Activated naive CD8-positive, alpha-beta T cell treated with anti-CD3 and anti-CD28 coated beads, Interleukin-2, amount 50 U/mL, for 24 hours (primary cell): ENCODE data around the gene PGPEP1.
"Not testable (repeated sequence)": the region's sequence is repeated elsewhere in the genome, so short reads cannot be mapped to it uniquely, and the experiment has no call there.

Experiments used
- ATAC-seq: fragments of 150-1000 bp; cut with Tn5 transposase; one replicate; pipeline ENCODE4 v1.10.0; 2021
- DNase-seq: peaks from one replicate; pipeline ENCODE4 v3.0.0; 2021
- H3K27ac Mint-ChIP-seq: one replicate; pipeline ENCODE4 v1.8.0; 2021; ENCODE audit warnings: mild to moderate bottlenecking, mixed read lengths
- H3K27me3 Mint-ChIP-seq: one replicate; pipeline ENCODE4 v1.8.0; 2021; ENCODE audit warnings: mixed read lengths
- H3K36me3 Mint-ChIP-seq: one replicate; pipeline ENCODE4 v1.8.0; 2021; ENCODE audit warnings: low read depth, mixed read lengths
- H3K4me1 Mint-ChIP-seq: one replicate; pipeline ENCODE4 v1.8.0; 2021; ENCODE audit warnings: mixed read lengths
- H3K4me3 Mint-ChIP-seq: one replicate; pipeline ENCODE4 v1.8.0; 2021; ENCODE audit warnings: mild to moderate bottlenecking, moderate library complexity, mixed read lengths
- H3K9me3 Mint-ChIP-seq: one replicate; pipeline ENCODE4 v1.8.0; 2021; ENCODE audit warnings: mixed read lengths

PGPEP1 gene

GRCh38 chr19:18317961-18318800 lies 22.2 kb upstream of the PGPEP1 start:
- Mint-ChIP-seq H3K36me3 (peaks cover 57% of the 10 kb centered on the region), H3K27ac (peak overlapping the region; percentile 88), H3K9me3 (no peaks in the 10 kb centered on the region), H3K27me3 (no peaks in the 10 kb centered on the region), H3K4me1 (peaks cover 69% of the 10 kb centered on the region), H3K4me3 (peak overlapping the region; percentile 89)
- ATAC-seq (peak; percentile 24), DNase-seq (peak; percentile 58)

DNA sequence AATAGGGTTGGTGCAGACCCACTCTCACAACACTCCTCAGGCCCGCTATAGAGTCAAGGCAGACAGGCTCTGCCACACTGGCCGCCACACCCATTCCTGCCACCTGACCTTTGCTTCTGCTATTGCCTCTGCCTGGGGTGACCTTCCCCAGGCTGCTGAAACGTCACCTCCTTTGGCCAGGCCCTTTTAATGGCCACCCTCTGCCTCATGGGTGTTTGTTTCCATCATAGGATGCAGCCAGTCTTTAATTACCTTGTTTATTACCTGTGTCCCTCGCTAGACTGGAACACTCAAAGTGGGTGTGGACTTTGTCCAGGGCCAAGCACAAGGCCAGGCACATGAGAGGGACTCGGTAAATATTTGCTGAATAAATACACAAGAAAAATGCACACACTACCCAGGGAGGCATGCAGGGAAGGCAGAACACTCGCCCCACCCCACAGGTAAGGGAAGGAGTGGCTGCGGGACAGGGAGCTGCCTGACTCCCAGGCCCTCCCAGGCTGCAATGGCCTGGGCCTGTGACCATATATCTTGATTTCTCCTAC lies 20.7 kb upstream of the PGPEP1 start:
- ATAC-seq (no peak), DNase-seq (no peak)
- Mint-ChIP-seq H3K9me3 (no peaks in the 10 kb centered on the region), H3K4me3 (peak overlapping the region; percentile 89), H3K36me3 (peaks cover 48% of the 10 kb centered on the region), H3K4me1 (peaks cover 78% of the 10 kb centered on the region), H3K27me3 (no peaks in the 10 kb centered on the region), H3K27ac (peak overlapping the region; percentile 93)

GRCh38 chr19:18320865-18321733 lies 19.3 kb upstream of the PGPEP1 start:
- Mint-ChIP-seq H3K36me3 (peaks cover 38% of the 10 kb centered on the region), H3K27ac (peak overlapping the region; percentile 93), H3K9me3 (no peaks in the 10 kb centered on the region), H3K4me1 (peaks cover 70% of the 10 kb centered on the region), H3K4me3 (peak overlapping the region; percentile 89), H3K27me3 (no peaks in the 10 kb centered on the region)
- DNase-seq = no peak
- no peak for ATAC-seq

DNA sequence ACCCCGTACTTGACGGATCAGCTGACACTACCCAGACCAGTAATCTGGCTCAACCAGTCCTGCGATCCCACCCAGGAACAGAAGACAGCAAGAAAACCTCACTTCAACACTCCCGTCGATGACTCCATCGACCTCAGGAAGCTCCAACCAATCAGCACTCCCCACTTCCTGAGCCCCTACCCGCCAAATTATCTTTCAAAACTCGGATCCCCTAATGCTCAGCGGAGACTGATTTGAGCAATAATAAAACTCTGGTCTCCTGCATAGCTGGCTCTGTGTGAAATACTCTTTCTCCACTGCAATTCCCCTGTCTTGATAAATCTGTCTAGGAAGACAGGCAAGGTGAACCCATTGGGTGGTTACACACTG lies 18.7 kb upstream of the PGPEP1 start:
- peaks cover 64% of the 10 kb centered on the region for H3K4me1 Mint-ChIP-seq
- peak; percentile 40 for DNase-seq
- peak overlapping the region; percentile 93 for H3K27ac Mint-ChIP-seq
- peak overlapping the region; percentile 89 for H3K4me3 Mint-ChIP-seq
- no peaks in the 10 kb centered on the region for H3K27me3 Mint-ChIP-seq
- no peaks in the 10 kb centered on the region for H3K9me3 Mint-ChIP-seq
- H3K36me3 Mint-ChIP-seq = peaks cover 38% of the 10 kb centered on the region
- no peak for ATAC-seq

- Mint-ChIP-seq H3K36me3 (peaks cover 38% of the 10 kb centered on the region), H3K4me3 (peak overlapping the region; percentile 89), H3K4me1 (peaks cover 63% of the 10 kb centered on the region), H3K27me3 (no peaks in the 10 kb centered on the region), H3K9me3 (no peaks in the 10 kb centered on the region), H3K27ac (peak overlapping the region; percentile 93)
- ATAC-seq (no peak), DNase-seq (peak; percentile 59)
These were observed 18.1 kb upstream of the PGPEP1 start for GRCh38 chr19:18322318-18322758.

DNA sequence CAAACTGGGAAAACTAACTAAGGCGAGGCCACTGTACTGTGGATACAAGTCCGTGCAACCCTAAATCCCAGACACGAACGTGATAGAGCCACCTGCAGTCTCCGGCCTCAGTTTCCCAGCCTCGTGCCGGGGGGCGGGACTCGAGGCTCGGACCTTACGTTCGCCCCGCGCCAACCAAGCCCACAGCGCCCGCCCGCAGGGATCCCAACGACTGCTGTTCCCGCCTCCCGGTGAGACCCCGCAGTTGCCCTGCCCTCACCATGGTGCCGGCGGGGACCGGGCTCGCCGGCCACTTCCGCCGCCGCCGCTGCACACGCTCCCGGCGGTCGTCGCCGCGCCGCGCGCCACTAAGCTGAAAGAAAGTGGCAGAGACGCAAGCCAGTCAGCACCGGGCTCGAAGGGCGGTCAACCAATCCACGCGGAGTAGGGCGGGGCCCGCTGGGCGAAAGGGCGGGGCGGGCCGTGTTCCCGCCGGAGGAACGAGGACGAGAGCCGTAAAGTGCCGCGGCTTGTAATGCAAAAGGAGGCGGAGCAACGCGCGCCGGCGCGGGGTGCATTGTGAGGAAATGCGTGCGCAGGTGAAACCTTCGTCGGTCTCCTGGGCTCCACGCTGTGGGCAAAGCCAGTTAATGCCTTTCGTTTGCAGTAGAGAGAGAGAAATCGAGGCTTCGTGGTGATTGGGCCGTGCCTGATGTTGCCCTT lies 17.5 kb upstream of the PGPEP1 start, which contains the start of gene LSM4:
Gene LSM4 (minus strand): TSS at position 318 of the 702 bp plus-strand sequence. CDS start 56 bp downstream, at position 262.
- no peaks in the 10 kb centered on the region for H3K9me3 Mint-ChIP-seq
- peaks cover 32% of the 10 kb centered on the region for H3K36me3 Mint-ChIP-seq
- ATAC-seq = peak; percentile 96
- no peaks in the 10 kb centered on the region for H3K27me3 Mint-ChIP-seq
- peak; percentile 99 for DNase-seq
- H3K4me3 Mint-ChIP-seq = peak within 1 kb of the TSS; percentile 89
- H3K27ac Mint-ChIP-seq = peak within 1 kb of the TSS; percentile 93
- peaks cover 57% of the 10 kb centered on the region for H3K4me1 Mint-ChIP-seq

- H3K9me3 Mint-ChIP-seq, DNase-seq, H3K27me3 Mint-ChIP-seq, ATAC-seq: not testable (repeated sequence)
- peaks cover 50% of the 10 kb centered on the region for H3K4me1 Mint-ChIP-seq
- peak overlapping the region; percentile 93 for H3K27ac Mint-ChIP-seq
- H3K4me3 Mint-ChIP-seq = peak overlapping the region; percentile 89
- peaks cover 28% of the 10 kb centered on the region for H3K36me3 Mint-ChIP-seq
These were observed 16.0 kb upstream of the PGPEP1 start for GRCh38 chr19:18324373-18324731.

DNA sequence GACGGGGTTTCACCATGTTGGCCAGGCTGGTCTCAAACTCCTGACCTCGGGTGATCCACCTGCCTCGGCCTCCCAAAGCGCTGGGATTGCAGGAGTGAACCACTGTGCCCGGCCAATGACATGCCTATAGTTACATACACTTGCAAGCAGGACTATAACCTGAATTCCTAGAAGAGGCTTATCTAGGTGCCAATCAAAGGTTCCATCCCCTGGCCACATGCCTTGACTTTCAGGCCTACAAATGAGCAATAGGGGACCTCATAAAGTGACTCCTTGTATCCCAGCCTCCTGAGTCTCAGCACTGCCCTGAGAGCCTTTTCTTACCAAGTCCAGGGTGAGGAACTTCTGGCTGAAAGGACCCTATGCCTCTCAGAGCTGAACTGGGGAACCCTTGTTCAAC lies 13.6 kb upstream of the PGPEP1 start:
- ATAC-seq (no peak), DNase-seq (no peak)
- Mint-ChIP-seq H3K9me3 (no peaks in the 10 kb centered on the region), H3K36me3 (peaks cover 4% of the 10 kb centered on the region), H3K27me3 (no peaks in the 10 kb centered on the region), H3K27ac (no peak overlapping the region), H3K4me1 (peaks cover 27% of the 10 kb centered on the region), H3K4me3 (no peak overlapping the region)

DNA sequence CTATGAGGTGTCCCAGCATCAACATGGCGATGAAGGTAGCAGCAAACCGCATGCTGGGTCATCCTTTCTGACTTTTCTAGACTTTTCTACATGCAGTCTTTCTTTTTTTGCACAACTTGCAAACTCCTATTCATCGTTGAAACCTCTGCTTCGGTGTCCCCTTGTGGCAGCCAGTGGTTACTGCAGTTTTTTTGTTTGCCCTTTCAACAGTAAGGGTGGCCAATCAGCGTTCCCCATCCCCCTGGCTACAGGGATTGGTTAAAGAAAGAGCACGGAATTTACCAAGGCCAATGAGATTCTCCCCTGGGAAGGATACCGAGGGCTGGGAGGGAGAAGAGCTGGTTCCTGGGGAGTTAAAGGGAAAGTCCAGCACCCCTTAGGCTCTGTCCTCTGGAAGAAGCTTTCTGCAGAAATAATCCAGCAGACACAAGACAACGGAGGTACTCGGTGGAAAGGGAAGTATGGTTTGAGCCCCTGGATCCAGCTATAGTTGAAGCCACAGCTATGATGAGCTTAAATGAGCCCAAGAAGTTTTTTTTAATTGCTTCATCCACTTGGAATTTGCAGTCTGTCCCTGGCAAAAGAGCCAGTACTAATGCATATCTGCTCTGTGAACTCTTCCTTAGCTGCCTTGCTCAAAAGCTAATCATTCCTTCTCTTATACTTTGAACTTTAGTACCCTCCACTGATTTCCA lies 11.9 kb upstream of the PGPEP1 start:
- ATAC-seq (peak; percentile 99), DNase-seq (peak; percentile 82)
- no peaks in the 10 kb centered on the region for H3K9me3 Mint-ChIP-seq
- peak overlapping the region; percentile 50 for H3K4me3 Mint-ChIP-seq
- H3K4me1 Mint-ChIP-seq = peaks cover 18% of the 10 kb centered on the region
- no peaks in the 10 kb centered on the region for H3K27me3 Mint-ChIP-seq
- no peaks in the 10 kb centered on the region for H3K36me3 Mint-ChIP-seq
- peak overlapping the region; percentile 81 for H3K27ac Mint-ChIP-seq

DNA sequence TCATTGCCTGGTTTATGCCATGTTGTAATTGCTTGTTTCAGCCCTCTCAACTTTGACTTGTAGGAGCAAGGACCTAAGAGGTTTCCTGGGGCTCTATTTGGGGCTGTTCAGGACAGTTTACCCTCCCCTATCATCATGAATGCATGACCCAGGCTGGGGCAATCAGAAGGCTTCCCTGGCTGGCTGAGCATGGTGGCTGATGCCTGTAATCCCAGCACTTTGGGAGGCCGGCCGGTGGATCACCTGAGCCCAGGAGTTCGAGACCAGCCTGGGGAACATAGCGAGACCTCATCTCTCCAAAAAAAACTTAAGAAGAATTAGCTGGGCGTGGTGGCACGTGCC lies 11.4 kb upstream of the PGPEP1 start:
- no peak overlapping the region for H3K27ac Mint-ChIP-seq
- ATAC-seq (no peak), DNase-seq (no peak)
- no peaks in the 10 kb centered on the region for H3K9me3 Mint-ChIP-seq
- peaks cover 13% of the 10 kb centered on the region for H3K4me1 Mint-ChIP-seq
- no peaks in the 10 kb centered on the region for H3K36me3 Mint-ChIP-seq
- H3K4me3 Mint-ChIP-seq = peak overlapping the region; percentile 50
- H3K27me3 Mint-ChIP-seq = no peaks in the 10 kb centered on the region

DNA sequence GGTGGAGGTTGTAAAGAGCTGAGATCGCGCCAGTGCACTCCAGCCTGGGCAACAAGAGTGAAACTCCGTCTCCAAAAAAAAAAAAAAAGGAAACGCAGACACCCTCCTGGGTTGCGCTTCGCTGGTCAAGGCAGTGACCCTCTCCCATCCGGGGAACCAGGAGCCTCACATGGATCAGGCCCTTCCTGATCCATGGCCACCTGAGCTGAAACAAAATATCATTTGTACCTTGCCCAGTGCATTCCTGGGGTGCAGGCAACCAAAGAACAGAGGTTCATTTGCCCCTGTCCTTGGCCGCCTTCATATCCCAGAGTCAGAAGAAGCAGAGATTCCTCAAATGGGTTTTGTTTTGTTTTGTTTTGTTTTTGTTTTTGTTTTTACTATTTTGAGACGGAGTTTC lies 9.5 kb upstream of the PGPEP1 start:
- ATAC-seq (no peak), DNase-seq (no peak)
- H3K27ac Mint-ChIP-seq = no peak overlapping the region
- H3K4me1 Mint-ChIP-seq = peaks cover 9% of the 10 kb centered on the region
- H3K27me3 Mint-ChIP-seq = no peaks in the 10 kb centered on the region
- no peaks in the 10 kb centered on the region for H3K9me3 Mint-ChIP-seq
- no peaks in the 10 kb centered on the region for H3K36me3 Mint-ChIP-seq
- no peak overlapping the region for H3K4me3 Mint-ChIP-seq

GRCh38 chr19:18332917-18333530 lies 7.4 kb upstream of the PGPEP1 start:
- ATAC-seq = no peak
- Mint-ChIP-seq H3K4me3 (no peak overlapping the region), H3K36me3 (no peaks in the 10 kb centered on the region), H3K27ac (no peak overlapping the region), H3K9me3 (no peaks in the 10 kb centered on the region), H3K4me1 (peaks cover 10% of the 10 kb centered on the region), H3K27me3 (no peaks in the 10 kb centered on the region)
- DNase-seq = no peak

DNA sequence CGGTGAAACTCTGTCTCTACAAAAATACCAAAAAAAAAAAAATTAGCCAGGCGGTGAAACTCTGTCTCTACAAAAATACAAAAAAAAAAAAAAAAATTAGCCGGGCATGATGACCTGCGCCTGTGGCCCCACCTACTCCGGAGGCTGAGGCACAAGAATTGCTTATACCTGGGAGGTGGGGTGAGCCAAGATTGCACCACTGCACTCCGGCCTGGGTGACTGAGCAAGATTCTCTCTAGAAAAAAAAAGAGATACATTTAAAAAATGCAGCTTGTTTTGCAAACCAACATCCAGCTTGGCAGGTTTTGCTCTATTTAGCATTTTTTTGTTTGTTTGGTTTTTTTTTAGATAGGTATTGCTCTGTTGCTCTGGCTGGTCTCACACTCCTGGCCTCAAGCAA lies 6.7 kb upstream of the PGPEP1 start:
- ATAC-seq (no peak), DNase-seq (no peak)
- Mint-ChIP-seq H3K4me1 (peaks cover 6% of the 10 kb centered on the region), H3K9me3 (no peaks in the 10 kb centered on the region), H3K4me3 (no peak overlapping the region), H3K36me3 (no peaks in the 10 kb centered on the region), H3K27ac (no peak overlapping the region), H3K27me3 (no peaks in the 10 kb centered on the region)
